Stimulated activated CD4-positive, alpha-beta T cell treated with anti-CD3 and anti-CD28 coated beads, Interleukin-15, amount 100 ng/mL, for 1 hour (primary cell): ENCODE measurements around the gene SEPHS1.
"Not testable (repeated sequence)": the region's sequence is repeated elsewhere in the genome, so short reads cannot be mapped to it uniquely, and the experiment has no call there.

ENCODE experiments used
- DNase-seq, 2 donors: peaks; one replicate each; pipeline ENCODE4 v3.0.0-alpha.2; 2020; ENCODE audit warnings: low read depth in 1 of 2, low spot score in 1 of 2

Gene SEPHS1

GRCh38 chr10:13365243-13365642 lies 17.1 kb upstream of the SEPHS1 start:
- DNase-seq: no peak

- DNase-seq: no peak
These were observed 12.5 kb upstream of the SEPHS1 start for GRCh38 chr10:13360587-13360986.

GRCh38 chr10:13356392-13356791 lies 8.3 kb upstream of the SEPHS1 start:
- no peak for DNase-seq

GRCh38 chr10:13354783-13355182 lies 6.7 kb upstream of the SEPHS1 start:
- DNase-seq: no peak

- DNase-seq: no peak
These were observed 4.4 kb upstream of the SEPHS1 start for GRCh38 chr10:13352519-13352918.

- DNase-seq: no peak
These were observed 3.3 kb upstream of the SEPHS1 start for GRCh38 chr10:13351340-13351915.

GRCh38 chr10:13349463-13350274 lies 1.6 kb upstream of the SEPHS1 start:
- DNase-seq: no peak

- DNase-seq: peak; percentile 57 to 73
These were observed 465 bp downstream of the SEPHS1 start for GRCh38 chr10:13347500-13348156.

GRCh38 chr10:13347043-13347499 lies 1.0 kb downstream of the SEPHS1 start:
- DNase-seq: no peak

GRCh38 chr10:13346283-13347042 lies 1.6 kb downstream of the SEPHS1 start:
- DNase-seq: no peak

GRCh38 chr10:13340626-13341376 lies 7.3 kb downstream of the SEPHS1 start:
- no peak for DNase-seq

- DNase-seq: no peak
These were observed 8.0 kb downstream of the SEPHS1 start for GRCh38 chr10:13340068-13340467.

- DNase-seq: no peak
These were observed 9.5 kb downstream of the SEPHS1 start for GRCh38 chr10:13338390-13339110.

- DNase-seq: no peak
These were observed 10.3 kb downstream of the SEPHS1 start for GRCh38 chr10:13337827-13338196.

- DNase-seq: no peak
These were observed 10.8 kb downstream of the SEPHS1 start for GRCh38 chr10:13337128-13337826.

- no peak for DNase-seq
These were observed 12.2 kb downstream of the SEPHS1 start for GRCh38 chr10:13335881-13336280.

GRCh38 chr10:13334556-13334955 lies 13.5 kb downstream of the SEPHS1 start:
- no peak for DNase-seq

- DNase-seq: no peak
These were observed 16.4 kb downstream of the SEPHS1 start for GRCh38 chr10:13331646-13332045.

- not testable (repeated sequence) for DNase-seq
These were observed 17.1 kb downstream of the SEPHS1 start for GRCh38 chr10:13330980-13331379.
